GM12892 (cell line): ENCODE results near the gene HOXD3.

Experiments used
- POLR2A ChIP-seq: IDR thresholded peaks from 2 replicates; pipeline ENCODE4 v1.6.1; 2011; ENCODE audit warnings: low read depth, low read length, control low read depth
- POLR2AphosphoS5 ChIP-seq: IDR thresholded peaks from 2 replicates; pipeline ENCODE4 v1.6.1; 2011; ENCODE audit warnings: low read depth, low read length, control low read depth

- TF ChIP-seq POLR2AphosphoS5 = no peak
- no peak for TF ChIP-seq POLR2A
Measured at GRCh38 chr2:176122052-176122682, 34.9 kb upstream of the HOXD3 start.
